GM18951 (cell line): ENCODE measurements around the gene SLX9.

ENCODE experiments used
- POLR2A ChIP-seq: IDR thresholded peaks from 4 replicates; pipeline ENCODE4 v1.6.1; 2011; ENCODE audit warnings: mild to moderate bottlenecking; ENCODE audit not compliant: insufficient read length, insufficient read depth; ENCODE audit errors: extremely low read depth
- in situ Hi-C: fragments of 300-500 bp; cut with MboI; formaldehyde crosslinking; loops from one replicate; pipeline ENCODE4 v1.12.0; 2022; ENCODE audit warnings: low sequenced_read_pairs, mixed read lengths, inconsistent platforms; ENCODE audit not compliant: unreplicated experiment

Gene SLX9

DNA sequence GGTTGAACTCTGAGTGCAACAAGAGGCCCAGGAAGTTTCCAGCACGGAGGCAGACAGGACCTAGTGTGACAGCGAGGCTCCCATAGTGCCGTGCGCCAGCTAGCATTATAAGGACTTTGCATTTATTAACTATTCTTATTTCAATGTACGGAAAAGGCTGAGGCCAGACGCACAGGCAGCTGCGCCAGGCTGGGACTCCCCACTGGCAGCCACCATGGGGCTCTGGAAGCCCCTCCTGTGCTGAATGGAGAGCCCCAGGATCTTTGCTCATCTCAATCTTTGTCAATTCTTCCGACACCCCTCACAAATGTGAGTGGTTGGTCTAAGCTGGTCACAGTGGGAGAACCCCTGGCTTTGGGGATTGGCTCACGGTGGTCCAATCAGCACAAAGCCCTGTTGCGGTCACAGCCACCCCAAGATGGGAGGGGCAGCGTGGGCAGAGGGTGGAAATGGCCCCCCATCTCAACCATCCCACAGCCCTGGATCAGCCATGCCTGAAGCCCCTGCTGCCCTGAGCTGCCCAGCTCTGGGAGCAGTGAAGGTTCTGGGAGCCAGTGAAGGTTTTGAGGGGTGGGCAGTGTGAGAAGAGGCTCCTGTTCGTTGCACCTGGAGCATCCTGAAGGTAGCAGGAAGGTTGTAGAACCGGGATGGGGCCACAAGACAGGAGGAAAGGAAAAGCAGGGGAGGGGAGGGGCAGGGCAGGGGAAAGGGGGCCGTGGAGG, 75.1 kb downstream of the SLX9 start:
- TF ChIP-seq POLR2A = no peak
- in situ Hi-C loops = no loop called here

DNA sequence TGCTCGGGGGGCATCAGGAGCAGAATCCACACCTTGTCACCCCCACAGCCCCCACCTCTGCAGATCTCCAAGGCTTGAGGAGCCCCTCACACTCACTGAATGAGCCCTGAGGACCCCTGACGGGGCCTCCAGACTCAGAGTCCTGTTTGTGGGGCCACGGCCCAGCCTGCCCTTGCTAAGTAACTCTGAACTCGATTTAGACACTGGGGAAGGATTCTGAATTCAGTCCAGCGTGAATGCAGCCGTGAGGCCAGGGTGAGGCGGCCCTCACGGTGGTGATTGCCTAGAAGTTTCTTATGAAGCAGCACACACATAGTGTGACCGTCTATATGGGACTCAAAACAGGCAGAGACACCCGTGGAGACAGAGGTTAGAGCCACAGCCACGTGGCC, 75.6 kb downstream of the SLX9 start:
- in situ Hi-C loops = no loop called here
- no peak for TF ChIP-seq POLR2A

GRCh38 chr21:45016031-45016405, 76.2 kb downstream of the SLX9 start:
- TF ChIP-seq POLR2A = no peak
- in situ Hi-C loops = no loop called here

DNA sequence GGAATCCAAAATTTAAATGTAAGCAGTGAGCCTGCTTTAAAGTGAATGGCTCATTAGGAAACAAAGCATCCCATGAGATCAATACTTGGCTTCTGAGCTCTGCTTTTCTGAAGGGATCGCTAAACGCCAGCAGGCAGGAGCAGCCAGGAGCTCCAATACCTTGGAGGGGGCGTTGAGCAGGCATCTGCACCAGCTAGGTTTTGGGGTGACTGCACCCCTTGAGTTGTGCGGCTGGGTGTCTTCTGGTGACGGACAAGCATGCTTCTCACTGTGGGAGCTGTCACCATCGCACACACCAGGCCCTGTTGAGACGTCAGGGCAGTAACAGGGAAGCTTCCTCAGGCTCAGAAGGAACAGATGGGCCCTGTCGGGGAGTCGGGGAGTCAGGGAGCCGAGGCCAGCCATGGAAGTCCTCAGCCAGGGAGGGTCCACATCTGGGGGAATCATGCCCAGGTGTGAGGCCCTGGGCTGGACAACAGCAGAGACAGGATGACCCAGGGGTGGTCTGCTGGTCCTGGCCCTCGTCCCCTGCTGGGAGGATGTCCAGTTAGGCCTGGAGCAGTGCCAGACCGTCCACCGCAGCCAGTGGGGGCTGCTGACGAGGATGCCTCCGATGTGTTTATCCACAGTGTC, 76.7 kb downstream of the SLX9 start:
- TF ChIP-seq POLR2A = no peak
- in situ Hi-C loops = no loop called here

GRCh38 chr21:45017039-45017960, 77.5 kb downstream of the SLX9 start:
- in situ Hi-C loops = no loop called here
- no peak for TF ChIP-seq POLR2A

- in situ Hi-C loops = no loop called here
- TF ChIP-seq POLR2A = no peak
Observed at GRCh38 chr21:45018131-45019075, 78.6 kb downstream of the SLX9 start.

DNA sequence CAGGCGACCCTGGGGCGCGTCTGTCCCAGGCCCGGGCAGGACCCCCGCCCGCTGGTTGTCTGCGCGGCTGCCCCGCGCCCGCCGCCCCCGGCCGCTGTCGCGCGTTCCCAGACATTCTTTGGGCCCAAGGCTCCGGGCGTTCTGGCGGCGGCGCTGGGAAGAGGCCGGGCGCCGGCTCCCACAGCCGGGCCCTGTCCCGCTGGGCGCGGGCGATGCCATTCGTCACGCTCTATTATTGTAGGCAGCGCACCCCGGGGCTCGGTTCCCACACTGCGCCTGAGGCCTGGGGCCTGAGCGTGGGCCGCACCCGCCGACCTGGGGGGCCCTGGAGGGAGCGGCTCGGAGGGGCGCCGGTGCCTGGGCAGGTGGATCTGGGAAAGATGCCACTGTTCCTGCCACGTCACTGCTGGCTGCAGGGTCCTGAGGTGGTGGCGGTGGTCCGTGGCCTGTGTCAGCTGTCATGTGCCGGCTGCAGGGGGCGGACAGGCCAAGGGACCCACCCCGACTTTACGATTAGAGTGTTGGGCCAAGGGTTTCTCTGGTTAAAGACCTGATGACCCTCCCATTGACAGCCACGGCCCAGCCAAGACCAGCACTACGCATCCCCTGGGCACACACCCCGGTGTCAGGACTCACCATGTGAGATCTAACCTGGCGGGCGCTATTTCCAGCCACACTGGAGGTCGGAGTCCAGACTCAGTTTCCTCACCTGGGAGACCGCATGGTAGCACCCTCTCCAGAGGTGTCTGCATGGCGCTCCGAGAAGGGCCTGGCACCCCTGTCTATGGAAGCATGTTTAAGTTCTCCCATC, 79.5 kb downstream of the SLX9 start:
- no peak for TF ChIP-seq POLR2A
- in situ Hi-C loops = no loop called here

GRCh38 chr21:45019887-45020537, 80.2 kb downstream of the SLX9 start:
- in situ Hi-C loops = no loop called here
- TF ChIP-seq POLR2A = no peak

DNA sequence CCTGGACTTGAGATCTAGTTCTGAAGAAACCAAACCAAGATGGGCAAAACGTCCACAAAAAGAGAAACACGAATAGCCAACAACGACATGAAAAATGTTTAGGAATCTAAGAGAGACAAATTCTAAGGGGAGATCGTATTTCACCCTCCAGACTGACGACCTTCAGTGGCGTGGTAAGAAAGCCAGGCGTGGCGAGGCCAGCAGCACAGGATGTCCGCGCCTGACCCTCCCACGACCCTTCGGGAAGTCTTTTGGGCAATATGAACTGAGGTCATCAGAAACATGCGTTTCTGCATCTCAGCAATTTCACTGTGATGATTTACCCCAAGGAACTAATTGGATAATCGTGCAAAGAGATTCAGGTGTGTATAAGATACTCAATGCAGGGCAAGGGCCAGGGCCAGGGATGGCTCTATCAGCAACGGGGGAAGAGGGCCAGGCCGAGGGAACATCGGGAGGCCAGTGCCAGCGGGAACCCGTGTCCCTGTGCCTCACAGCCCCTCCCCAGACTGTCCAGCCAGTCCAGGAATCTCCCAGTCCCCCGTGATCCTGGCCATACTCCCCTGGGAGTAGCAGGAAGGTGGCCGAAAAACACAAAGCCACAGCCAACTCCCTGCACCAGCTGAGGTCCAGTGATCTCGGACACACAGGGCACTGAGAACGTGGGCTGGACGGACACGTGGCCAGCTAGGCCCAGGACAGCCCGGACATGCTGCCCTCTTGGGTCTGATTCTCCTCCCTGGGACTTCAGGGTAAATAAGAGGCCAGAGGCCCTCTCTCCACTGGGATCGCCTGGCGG, 81.0 kb downstream of the SLX9 start:
- no peak for TF ChIP-seq POLR2A
- in situ Hi-C loops = no loop called here

GRCh38 chr21:45021428-45022347, 81.9 kb downstream of the SLX9 start:
- TF ChIP-seq POLR2A = no peak
- in situ Hi-C loops = no loop called here
